Measurements from ENCODE around the gene RPTN. TPM values are rescaled to one million over a fixed set of nuclear protein-coding genes. Genes with fewer than 3 reads are reported as not detected.

RPTN gene
- total RNA-seq = not detected in 2 replicates
- long read RNA-seq = 0 reads

DNA sequence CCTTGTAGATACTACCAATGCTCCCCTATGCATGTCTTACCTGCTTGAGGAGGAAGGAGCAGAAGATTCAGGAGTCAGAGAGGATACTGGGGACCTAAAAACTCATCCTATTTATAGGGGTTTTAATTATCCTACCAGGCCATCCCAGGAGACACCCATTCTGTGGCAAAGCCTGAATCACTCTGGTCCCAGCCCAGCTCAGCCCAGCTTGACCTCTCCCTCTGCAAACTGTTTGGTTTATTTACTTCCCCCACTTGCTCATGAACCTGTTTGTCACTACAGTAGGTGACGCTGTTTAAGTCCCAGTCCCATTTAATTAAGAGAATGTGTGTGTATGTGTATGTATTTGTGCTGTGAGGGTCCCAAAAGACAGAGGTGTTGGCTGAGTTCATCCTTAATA is at the start of gene RPTN:
Gene RPTN, minus strand, starts transcription at position 85 of the 400 bp plus-strand sequence. CDS start 1,339 bp downstream, outside the sequence.
- TF ChIP-seq CTCF (IDR thresholded peaks at IDR 0.05; ENCODE audit: unreplicated experiment) = no peak
- H3K36me3 Mint-ChIP-seq (ENCODE audit: insufficient read depth) = no peaks in the 10 kb centered on the region
- H3K4me1 Mint-ChIP-seq (ENCODE audit: low read depth) = no peaks in the 10 kb centered on the region
- H3K4me3 Mint-ChIP-seq (ENCODE audit: low read depth) = no peak within 1 kb of the TSS
- peaks cover 31% of the 10 kb centered on the region for H3K9me3 Mint-ChIP-seq (ENCODE audit: low read depth)
- H3K27me3 Mint-ChIP-seq = no peaks in the 10 kb centered on the region
- no peak for DNase-seq (ENCODE audit: low spot score, unreplicated experiment)
- H3K27ac Mint-ChIP-seq = no peak within 1 kb of the TSS

DNA sequence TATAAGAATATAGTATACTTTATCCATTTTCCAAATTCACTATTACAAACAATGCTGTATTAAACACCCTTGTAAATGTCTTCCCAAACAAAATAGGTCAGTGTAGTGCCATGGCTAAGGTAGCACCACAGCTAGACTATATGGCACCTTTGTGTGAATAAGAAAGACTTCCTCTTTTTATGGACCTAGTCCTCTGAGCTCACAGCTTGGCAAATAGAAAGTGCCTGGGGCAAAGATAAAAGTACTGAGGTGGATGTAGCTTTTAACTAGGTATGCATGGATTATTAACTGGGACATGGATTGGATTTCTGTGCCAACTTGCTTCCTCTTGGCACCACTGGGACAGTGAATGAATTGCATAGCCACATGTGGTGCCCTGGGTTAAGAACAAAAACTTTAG is 40.0 kb upstream of the RPTN start:
- Mint-ChIP-seq H3K9me3 (ENCODE audit: low read depth) (peaks cover 48% of the 10 kb centered on the region), H3K4me3 (ENCODE audit: low read depth) (no peak overlapping the region), H3K4me1 (ENCODE audit: low read depth) (no peaks in the 10 kb centered on the region), H3K27me3 (no peaks in the 10 kb centered on the region), H3K36me3 (ENCODE audit: insufficient read depth) (no peaks in the 10 kb centered on the region), H3K27ac (no peak overlapping the region)
- TF ChIP-seq CTCF (IDR thresholded peaks at IDR 0.05; ENCODE audit: unreplicated experiment) = no peak
- no peak for DNase-seq (ENCODE audit: low spot score, unreplicated experiment)

DNA sequence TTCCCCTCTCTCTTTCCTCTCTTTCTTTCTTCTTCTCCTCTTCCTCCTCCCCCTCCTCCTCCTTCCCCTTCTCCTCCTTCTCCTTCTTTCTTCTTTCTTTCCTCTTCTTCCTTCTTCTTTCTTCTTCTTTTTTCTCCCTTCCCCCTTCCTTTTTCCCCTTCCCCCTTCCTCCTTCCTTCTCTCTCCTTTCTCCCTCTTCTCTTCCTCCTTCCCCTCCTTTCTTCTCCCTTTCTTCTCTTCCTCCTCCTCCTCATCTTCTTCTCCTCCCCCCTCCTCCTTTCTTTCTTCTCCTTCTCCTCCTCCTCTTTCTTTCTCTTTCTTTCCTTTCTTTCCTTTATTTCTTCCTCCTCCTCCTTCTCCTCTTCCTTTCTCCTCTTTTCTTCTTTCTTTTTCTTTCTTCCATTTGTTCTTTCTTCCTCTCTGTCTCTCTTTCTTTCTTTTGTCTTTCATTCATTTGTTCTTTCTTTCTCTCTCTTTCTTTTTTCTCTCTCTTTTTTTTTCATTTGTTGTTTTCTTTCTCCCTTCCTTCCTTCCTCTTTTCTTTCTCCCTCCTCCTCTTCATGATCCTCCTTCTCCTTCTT is 38.4 kb upstream of the RPTN start:
- no peak for DNase-seq (ENCODE audit: low spot score, unreplicated experiment)
- H3K27ac Mint-ChIP-seq = no peak overlapping the region
- no peaks in the 10 kb centered on the region for H3K27me3 Mint-ChIP-seq
- TF ChIP-seq CTCF (IDR thresholded peaks at IDR 0.05; ENCODE audit: unreplicated experiment) = no peak
- H3K4me3 Mint-ChIP-seq (ENCODE audit: low read depth) = no peak overlapping the region
- H3K4me1 Mint-ChIP-seq (ENCODE audit: low read depth) = no peaks in the 10 kb centered on the region
- no peaks in the 10 kb centered on the region for H3K36me3 Mint-ChIP-seq (ENCODE audit: insufficient read depth)
- H3K9me3 Mint-ChIP-seq (ENCODE audit: low read depth) = peaks cover 39% of the 10 kb centered on the region

- H3K4me3 Mint-ChIP-seq (ENCODE audit: low read depth) = no peak overlapping the region
- no peak for DNase-seq (ENCODE audit: low spot score, unreplicated experiment)
- H3K4me1 Mint-ChIP-seq (ENCODE audit: low read depth) = no peaks in the 10 kb centered on the region
- no peaks in the 10 kb centered on the region for H3K36me3 Mint-ChIP-seq (ENCODE audit: insufficient read depth)
- H3K9me3 Mint-ChIP-seq (ENCODE audit: low read depth) = peaks cover 20% of the 10 kb centered on the region
- TF ChIP-seq CTCF (IDR thresholded peaks at IDR 0.05; ENCODE audit: unreplicated experiment) = no peak
- H3K27me3 Mint-ChIP-seq = peaks cover 9% of the 10 kb centered on the region
- H3K27ac Mint-ChIP-seq = no peak overlapping the region
Observed at GRCh38 chr1:152191711-152192110, 32.7 kb upstream of the RPTN start.

DNA sequence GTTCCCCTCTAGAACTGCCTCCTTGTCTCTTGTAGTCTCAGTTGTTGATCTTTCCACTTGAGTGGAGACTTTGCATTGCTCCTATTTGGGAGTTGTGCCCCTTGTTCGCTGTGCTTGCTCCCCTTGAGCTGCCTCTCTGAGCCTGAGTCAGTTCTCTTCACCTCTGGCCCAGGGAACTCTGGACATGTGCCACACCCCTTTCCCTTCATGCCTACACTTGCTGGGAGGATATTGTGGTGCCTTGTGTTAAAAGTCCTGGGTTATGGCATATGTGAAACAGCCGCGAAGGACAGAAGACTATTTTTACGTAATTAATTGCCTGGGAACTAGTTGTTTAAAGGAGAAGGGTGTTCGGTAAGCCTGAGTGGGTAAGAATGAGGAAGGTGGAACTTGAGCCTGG is 32.2 kb upstream of the RPTN start:
- DNase-seq (ENCODE audit: low spot score, unreplicated experiment) = no peak
- Mint-ChIP-seq H3K4me3 (ENCODE audit: low read depth) (no peak overlapping the region), H3K9me3 (ENCODE audit: low read depth) (peaks cover 20% of the 10 kb centered on the region), H3K36me3 (ENCODE audit: insufficient read depth) (no peaks in the 10 kb centered on the region), H3K27ac (no peak overlapping the region), H3K27me3 (peaks cover 9% of the 10 kb centered on the region), H3K4me1 (ENCODE audit: low read depth) (no peaks in the 10 kb centered on the region)
- TF ChIP-seq CTCF (IDR thresholded peaks at IDR 0.05; ENCODE audit: unreplicated experiment) = no peak

Measured in progenitor cell of endocrine pancreas (in vitro differentiated cells).